Astrocyte of the spinal cord (primary cell): ENCODE data around the gene SLC22A31.

Source experiments
- DNase-seq: peaks from one replicate; pipeline ENCODE4 v3.0.0; 2011; ENCODE audit warnings: low read depth, low spot score
- H3K4me3 ChIP-seq: 2 replicates; pipeline ENCODE4 v1.5.1; 2011; ENCODE audit warnings: low read depth, mild to moderate bottlenecking, low read length, moderate library complexity
- CTCF ChIP-seq: IDR thresholded peaks from 2 replicates; pipeline ENCODE4 v1.5.1; 2012; ENCODE audit warnings: low read depth, mild to moderate bottlenecking, low read length, inconsistent platforms
- in situ Hi-C: cut with HindIII; loops from 2 replicates; pipeline ENCODE4 v1.10.0; 2017; ENCODE audit warnings: low sequenced_read_pairs

SLC22A31 gene

GRCh38 chr16:89161763-89162713, 38.3 kb downstream of the SLC22A31 start:
- no peak for DNase-seq
- no peak for TF ChIP-seq CTCF
- in situ Hi-C loops = no loop called here
- H3K4me3 ChIP-seq = no peak overlapping the region

GRCh38 chr16:89160977-89161701, 39.2 kb downstream of the SLC22A31 start:
- no peak for TF ChIP-seq CTCF
- H3K4me3 ChIP-seq = no peak overlapping the region
- in situ Hi-C loops = no loop called here
- no peak for DNase-seq

- no peak for TF ChIP-seq CTCF
- H3K4me3 ChIP-seq = no peak overlapping the region
- in situ Hi-C loops = no loop called here
- DNase-seq = no peak
These were observed 40.4 kb downstream of the SLC22A31 start for GRCh38 chr16:89159850-89160354.

DNA sequence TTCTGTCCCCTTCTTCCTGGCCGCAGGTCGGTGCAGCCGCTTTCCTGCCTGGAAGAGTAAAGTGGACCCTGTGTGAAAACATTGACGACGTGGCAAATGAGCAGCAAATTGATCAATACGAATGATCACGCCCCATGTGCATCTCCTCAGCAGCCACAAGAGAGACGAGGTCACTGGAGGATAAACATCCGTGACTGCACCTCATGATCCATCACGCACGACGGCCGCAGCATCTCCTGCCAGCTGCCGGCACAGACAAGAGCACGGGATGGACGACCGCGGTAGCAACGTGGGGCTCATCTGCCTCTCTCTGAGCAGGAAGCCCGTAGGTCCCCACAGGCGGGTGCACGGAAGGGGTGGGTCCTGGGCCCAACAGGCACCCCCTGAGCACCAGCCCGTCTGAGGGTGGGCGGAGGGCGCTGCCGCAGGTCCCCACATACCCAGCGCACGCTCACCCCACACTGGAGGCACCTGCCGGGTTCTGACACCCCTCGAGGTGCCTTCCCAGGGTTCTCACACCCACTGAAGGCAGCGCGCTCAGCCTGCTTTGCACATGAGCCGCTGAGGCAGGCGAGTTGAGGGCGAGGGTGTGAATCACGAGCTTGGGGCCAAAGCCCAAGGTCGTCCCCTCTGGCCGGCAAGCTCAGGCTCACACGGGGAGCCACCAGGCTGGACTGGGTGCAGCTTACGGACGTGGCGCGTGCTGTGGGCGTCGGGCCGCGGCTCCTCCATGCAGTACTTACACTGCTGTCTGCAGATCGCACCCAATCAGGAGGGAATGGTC, 41.1 kb downstream of the SLC22A31 start:
- TF ChIP-seq CTCF = no peak
- in situ Hi-C loops = no loop called here
- H3K4me3 ChIP-seq = no peak overlapping the region
- no peak for DNase-seq

GRCh38 chr16:89157778-89158177, 42.6 kb downstream of the SLC22A31 start:
- H3K4me3 ChIP-seq = no peak overlapping the region
- no peak for DNase-seq
- in situ Hi-C loops = no loop called here
- no peak for TF ChIP-seq CTCF
